SHP77 (cell line): Measurements from ENCODE around the gene LAMP5.

Experiments
- DNase-seq, 2 experiments: peaks; one replicate each; lab custom pipeline; 2025; lab: John Stamatoyannopoulos, UW

Gene LAMP5

GRCh38 chr20:9543214-9543613, 28.8 kb downstream of the LAMP5 start:
- no peak for DNase-seq

GRCh38 chr20:9550283-9550682, 35.9 kb downstream of the LAMP5 start:
- DNase-seq = no peak

- DNase-seq = no peak
Observed at GRCh38 chr20:9550871-9551270, 36.5 kb downstream of the LAMP5 start.

- DNase-seq = no peak
Observed at GRCh38 chr20:9551808-9552550, 37.6 kb downstream of the LAMP5 start.

GRCh38 chr20:9555781-9556180, 41.4 kb downstream of the LAMP5 start:
- DNase-seq = no peak

- DNase-seq = no peak
Observed at GRCh38 chr20:9557411-9557810, 43.0 kb downstream of the LAMP5 start.

- no peak for DNase-seq
Observed at GRCh38 chr20:9565910-9566550, 51.6 kb downstream of the LAMP5 start.

- no peak for DNase-seq
Observed at GRCh38 chr20:9566977-9567376, 52.6 kb downstream of the LAMP5 start.

GRCh38 chr20:9570612-9571011, 56.2 kb downstream of the LAMP5 start:
- no peak for DNase-seq

GRCh38 chr20:9571783-9572182, 57.4 kb downstream of the LAMP5 start:
- no peak for DNase-seq

GRCh38 chr20:9572670-9573069, 58.3 kb downstream of the LAMP5 start:
- no peak for DNase-seq

GRCh38 chr20:9573335-9574151, 59.2 kb downstream of the LAMP5 start:
- DNase-seq = no peak

GRCh38 chr20:9574181-9574580, 59.8 kb downstream of the LAMP5 start:
- DNase-seq = no peak

- no peak for DNase-seq
Observed at GRCh38 chr20:9574776-9575175, 60.4 kb downstream of the LAMP5 start.

- no peak for DNase-seq
Observed at GRCh38 chr20:9575836-9576235, 61.4 kb downstream of the LAMP5 start.

- DNase-seq = no peak
Observed at GRCh38 chr20:9576695-9577094, 62.3 kb downstream of the LAMP5 start.

- no peak for DNase-seq
Observed at GRCh38 chr20:9577397-9577796, 63.0 kb downstream of the LAMP5 start.

GRCh38 chr20:9578594-9578993, 64.2 kb downstream of the LAMP5 start:
- DNase-seq = no peak
